ENCODE measurements around the gene SEMA4B.

GRCh38 chr15:90262426-90262825, 61.3 kb downstream of the SEMA4B start:
- TF ChIP-seq, protein P1, sequence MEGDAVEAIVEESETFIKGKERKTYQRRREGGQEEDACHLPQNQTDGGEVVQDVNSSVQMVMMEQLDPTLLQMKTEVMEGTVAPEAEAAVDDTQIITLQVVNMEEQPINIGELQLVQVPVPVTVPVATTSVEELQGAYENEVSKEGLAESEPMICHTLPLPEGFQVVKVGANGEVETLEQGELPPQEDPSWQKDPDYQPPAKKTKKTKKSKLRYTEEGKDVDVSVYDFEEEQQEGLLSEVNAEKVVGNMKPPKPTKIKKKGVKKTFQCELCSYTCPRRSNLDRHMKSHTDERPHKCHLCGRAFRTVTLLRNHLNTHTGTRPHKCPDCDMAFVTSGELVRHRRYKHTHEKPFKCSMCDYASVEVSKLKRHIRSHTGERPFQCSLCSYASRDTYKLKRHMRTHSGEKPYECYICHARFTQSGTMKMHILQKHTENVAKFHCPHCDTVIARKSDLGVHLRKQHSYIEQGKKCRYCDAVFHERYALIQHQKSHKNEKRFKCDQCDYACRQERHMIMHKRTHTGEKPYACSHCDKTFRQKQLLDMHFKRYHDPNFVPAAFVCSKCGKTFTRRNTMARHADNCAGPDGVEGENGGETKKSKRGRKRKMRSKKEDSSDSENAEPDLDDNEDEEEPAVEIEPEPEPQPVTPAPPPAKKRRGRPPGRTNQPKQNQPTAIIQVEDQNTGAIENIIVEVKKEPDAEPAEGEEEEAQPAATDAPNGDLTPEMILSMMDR (IDR thresholded peaks at IDR 0.05; ENCODE audit: insufficient read depth, low read length, poor library complexity, severe bottlenecking) = no peak
- no peak for TF ChIP-seq EZH2phosphoT487 (conservative IDR thresholded peaks at IDR 0.05; ENCODE audit: low read length)
